Spleen (tissue), 11 donors: ENCODE results near the gene SRP68. TPM values are rescaled to one million over a fixed set of nuclear protein-coding genes. Genes with fewer than 3 reads are reported as not detected.
"Not testable (repeated sequence)": the region's sequence is repeated elsewhere in the genome, so short reads cannot be mapped to it uniquely, and the experiment has no call there.

ENCODE experiments used
- DNase-seq: peaks from one replicate; pipeline ENCODE4 v3.0.0-alpha.2; 2020
- H3K27ac ChIP-seq, 8 donors: fragments of 200-600 bp; sonication (generic) in 7 of 8; 1 replicate in 4 of 8; 2 replicates in 4 of 8; pipeline versions ENCODE4 v1.5.0 to v1.8.0; 2016 to 2021; ENCODE audit warnings: inconsistent platforms in 4 of 8, mild to moderate bottlenecking in 4 of 8, moderate library complexity in 1 of 8
- H3K27me3 ChIP-seq, 7 donors: fragments of 200-600 bp; sonication (generic) in 6 of 7; replicated peaks in 1 of 7; 1 replicate in 4 of 7; 2 replicates in 3 of 7; pipeline versions ENCODE4 v1.5.0 to v1.8.0; 2016 to 2021; ENCODE audit warnings: inconsistent platforms in 3 of 7, mild to moderate bottlenecking in 1 of 7
- H3K36me3 ChIP-seq, 6 donors: fragments of 200-600 bp; sonication (generic) in 5 of 6; 1 replicate in 4 of 6; 2 replicates in 2 of 6; pipeline versions ENCODE4 v1.5.0 to v1.8.0; 2016 to 2021; ENCODE audit warnings: inconsistent platforms in 2 of 6
- H3K4me1 ChIP-seq, 6 donors: fragments of 200-600 bp; sonication (generic) in 5 of 6; 1 replicate in 3 of 6; 2 replicates in 3 of 6; pipeline versions ENCODE4 v1.5.0 to v1.8.0; 2016 to 2021; ENCODE audit warnings: inconsistent platforms in 3 of 6
- H3K4me3 ChIP-seq, 8 donors: fragments of 200-600 bp; sonication (generic) in 7 of 8; 1 replicate in 4 of 8; 2 replicates in 4 of 8; pipeline versions ENCODE4 v1.5.0 to v1.8.0; 2016 to 2021; ENCODE audit warnings: inconsistent platforms in 4 of 8, mild to moderate bottlenecking in 4 of 8, moderate library complexity in 2 of 8
- H3K9me3 ChIP-seq, 8 donors: fragments of 200-600 bp; sonication (generic) in 7 of 8; 1 replicate in 4 of 8; 2 replicates in 4 of 8; pipeline versions ENCODE4 v1.5.0 to v1.8.0; 2016 to 2021; ENCODE audit warnings: inconsistent platforms in 4 of 8
- POLR2A ChIP-seq, 3 donors: fragments of 450-650 bp; IDR thresholded peaks; one replicate each; pipeline ENCODE4 v1.5.1; 2017; ENCODE audit warnings: antibody characterized with exemption in 3 of 3, mild to moderate bottlenecking in 1 of 3
- POLR2AphosphoS5 ChIP-seq, 3 donors: sonication (generic); formaldehyde crosslinking; IDR thresholded peaks; one replicate each; pipeline ENCODE4 v1.5.1; 2017; ENCODE audit warnings: antibody characterized with exemption in 3 of 3
- WGBS, 5 donors: extraction: QIAGEN DNeasy Blood & Tissue Kit in 3 of 5; methylation state at CpG; one replicate each; pipeline versions ENCODE4 v1.1.5 to v1.1.7; 2013 to 2018; 5-methylcytosine and 5-hydroxymethylcytosine counted together
- intact Hi-C: fragments of 100-400 bp; cut with DNase I; formaldehyde crosslinking; loops from one replicate; pipeline ENCODE4 v1.15.0; 2023; ENCODE audit warnings: low total_unique reads
- polyA plus RNA-seq, 3 donors: library from polyadenylated mRNA; stranded (reverse); fragments of 200-250 nt; gene quantifications; one replicate each; pipeline ENCODE4 v1.2.1, GENCODE V29; 2013
- total RNA-seq, 7 donors: library from RNA; depleted of rRNA in 3 of 7; stranded (reverse); fragments of >200 nt in 3 of 7; fragmentation: NEBNext Ultra II Directional in 4 of 7; extraction: Animal tissue kit (Norgen Biotek cat#: 25700) in 4 of 7; gene quantifications; one replicate each; pipeline versions ENCODE4 v1.1.0 to v1.2.1, GENCODE V29; 2016 to 2021
- TF ChIP-seq, protein P1 (sequence below), 11 experiments: fragments of 200-600 bp in 7 of 11; fragments of 450-650 bp in 4 of 11; sonication (generic) in 4 of 11; IDR thresholded peaks in 8 of 11; conservative IDR thresholded peaks in 3 of 11; 1 replicate in 7 of 11; 2 replicates in 4 of 11; pipeline versions ENCODE4 v1.4.0 to v1.8.0; 2016 to 2021; ENCODE audit warnings: antibody characterized with exemption in 11 of 11, inconsistent platforms in 4 of 11, mild to moderate bottlenecking in 1 of 11
- donor health status: healthy with polysubstance abuse.
- donor health status: DM: no; HTN: no; CAD: no; lungs with moderate emphysema.
- donor health status: DM: no; HTN: no; CAD: no.
- donor health status: Bipolar disorder and iron deficiency.
- donor health status: healthy.
- donor health status: DM: no; HTN: no; CAD: no.
- donor health status: DM: yes; HTN: yes; CAD: no.

SRP68 gene
- total and polyA plus RNA-seq, 10 donors = 24.5 to 62.0 (median 49.4) TPM

DNA sequence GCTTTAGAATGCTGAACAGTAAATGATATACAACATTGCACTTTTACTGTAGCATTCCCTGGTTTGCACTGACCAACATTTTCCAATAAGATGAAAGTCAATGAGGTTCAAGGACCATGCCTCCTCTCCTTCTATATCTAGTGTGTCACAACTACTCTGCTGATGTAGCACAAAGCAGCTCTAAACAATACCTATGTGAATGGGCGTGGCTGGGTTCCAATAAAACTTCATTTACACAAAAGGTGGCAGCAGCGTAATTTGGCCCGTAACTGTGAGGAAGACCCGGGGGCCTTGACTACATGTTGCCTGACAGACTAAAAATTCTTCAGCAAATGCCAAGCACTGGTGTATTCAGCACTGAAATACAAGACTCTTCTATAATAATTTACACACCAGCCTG is 6.5 kb downstream of the SRP68 start:
- DNase-seq = no peak

DNA sequence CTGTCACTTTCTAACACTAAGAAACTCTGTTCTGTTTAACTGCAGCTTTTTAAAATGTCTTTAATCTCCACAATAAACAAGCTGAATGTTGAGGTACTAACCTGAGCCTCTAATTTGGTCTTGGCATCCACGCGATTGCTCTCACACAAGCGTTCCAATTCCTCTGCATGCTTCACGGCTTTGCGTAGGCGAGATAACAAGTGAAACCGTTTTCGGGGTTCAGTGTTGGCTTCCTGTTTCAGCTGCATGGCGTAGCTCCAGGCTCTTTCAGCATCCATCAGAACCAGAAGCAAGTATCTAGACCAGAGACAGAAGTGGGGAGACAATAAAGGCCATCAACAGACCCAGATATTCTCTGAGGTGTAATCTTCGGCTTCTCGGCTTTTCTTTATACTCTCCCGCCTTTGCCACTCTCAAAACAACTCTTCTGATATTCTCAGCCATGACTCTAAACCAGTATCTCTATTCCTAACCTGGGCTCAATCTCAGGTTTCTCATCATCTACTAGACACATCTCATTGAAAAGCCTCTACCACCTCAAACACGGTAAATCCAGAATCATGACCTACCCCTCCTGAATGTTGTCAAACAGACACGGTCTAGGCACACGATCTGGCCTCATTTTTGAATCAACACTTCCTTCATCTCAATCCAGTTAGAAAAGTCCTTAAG is 8.3 kb downstream of the SRP68 start:
- TF ChIP-seq, protein P1, sequence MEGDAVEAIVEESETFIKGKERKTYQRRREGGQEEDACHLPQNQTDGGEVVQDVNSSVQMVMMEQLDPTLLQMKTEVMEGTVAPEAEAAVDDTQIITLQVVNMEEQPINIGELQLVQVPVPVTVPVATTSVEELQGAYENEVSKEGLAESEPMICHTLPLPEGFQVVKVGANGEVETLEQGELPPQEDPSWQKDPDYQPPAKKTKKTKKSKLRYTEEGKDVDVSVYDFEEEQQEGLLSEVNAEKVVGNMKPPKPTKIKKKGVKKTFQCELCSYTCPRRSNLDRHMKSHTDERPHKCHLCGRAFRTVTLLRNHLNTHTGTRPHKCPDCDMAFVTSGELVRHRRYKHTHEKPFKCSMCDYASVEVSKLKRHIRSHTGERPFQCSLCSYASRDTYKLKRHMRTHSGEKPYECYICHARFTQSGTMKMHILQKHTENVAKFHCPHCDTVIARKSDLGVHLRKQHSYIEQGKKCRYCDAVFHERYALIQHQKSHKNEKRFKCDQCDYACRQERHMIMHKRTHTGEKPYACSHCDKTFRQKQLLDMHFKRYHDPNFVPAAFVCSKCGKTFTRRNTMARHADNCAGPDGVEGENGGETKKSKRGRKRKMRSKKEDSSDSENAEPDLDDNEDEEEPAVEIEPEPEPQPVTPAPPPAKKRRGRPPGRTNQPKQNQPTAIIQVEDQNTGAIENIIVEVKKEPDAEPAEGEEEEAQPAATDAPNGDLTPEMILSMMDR (IDR thresholded peaks at IDR 0.05 in 8 of 11, conservative IDR thresholded peaks at IDR 0.05 in 3 of 11) = no peak
- TF ChIP-seq POLR2AphosphoS5 (IDR thresholded peaks at IDR 0.05) (no peak), POLR2A (IDR thresholded peaks at IDR 0.05) (no peak)
- H3K27ac ChIP-seq = peak overlapping the region in 4 of 8 donors; percentile 1 to 28 (median 21)
- no peaks in the 10 kb centered on the region for H3K27me3 ChIP-seq
- 71 to 84% (median 76%) methylated on average over 15 of the region's 15 CpGs for WGBS, 5 donors
- no peaks in the 10 kb centered on the region for H3K9me3 ChIP-seq
- no peak for DNase-seq
- H3K36me3 ChIP-seq = peaks cover 9 to 97% (median 93%) of the 10 kb centered on the region in 6 donors
- H3K4me1 ChIP-seq = peaks cover 0 to 23% (median 1%) of the 10 kb centered on the region in 6 donors
- intact Hi-C loops = no loop called here
- H3K4me3 ChIP-seq = no peak overlapping the region

More for the DNA sequence above, 6.5 kb downstream of the SRP68 start:
- no peak overlapping the region for H3K4me3 ChIP-seq
- H3K36me3 ChIP-seq = peaks cover 2 to 94% (median 79%) of the 10 kb centered on the region in 6 donors
- no peaks in the 10 kb centered on the region for H3K9me3 ChIP-seq
- H3K4me1 ChIP-seq = peaks cover 8 to 41% (median 17%) of the 10 kb centered on the region in 6 donors
- no peaks in the 10 kb centered on the region for H3K27me3 ChIP-seq
- H3K27ac ChIP-seq = no peak overlapping the region
- 90 to 96% (median 95%) methylated on average over 4 of the region's 4 CpGs for WGBS, 5 donors
- TF ChIP-seq, protein P1 (IDR thresholded peaks at IDR 0.05 in 8 of 11, conservative IDR thresholded peaks at IDR 0.05 in 3 of 11) = no peak
- TF ChIP-seq POLR2A (IDR thresholded peaks at IDR 0.05) = no peak
- TF ChIP-seq POLR2AphosphoS5 (IDR thresholded peaks at IDR 0.05) = no peak
- intact Hi-C loops = no loop called here

DNA sequence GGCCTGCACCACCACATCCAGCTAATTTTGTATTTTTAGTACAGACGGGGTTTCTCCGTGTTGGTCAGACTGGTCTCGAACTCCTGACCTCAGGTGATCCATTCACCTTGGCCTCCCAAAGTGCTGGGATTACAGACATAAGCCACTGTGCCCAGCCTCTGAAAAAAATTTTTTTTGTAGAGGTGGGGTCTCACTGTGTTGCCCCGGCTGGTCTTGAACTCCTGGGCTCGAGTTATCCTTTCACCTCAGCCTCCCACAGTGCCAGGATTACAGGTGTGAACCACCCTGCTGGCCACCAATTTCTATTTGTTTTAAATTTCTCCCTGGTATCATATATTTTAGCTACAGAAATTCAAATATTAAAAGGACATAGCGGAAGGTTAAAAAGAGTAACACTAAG is 14.1 kb downstream of the SRP68 start:
- peaks cover 14 to 97% (median 95%) of the 10 kb centered on the region in 6 donors for H3K36me3 ChIP-seq
- H3K27ac ChIP-seq, intact Hi-C loops, H3K27me3 ChIP-seq, H3K9me3 ChIP-seq, H3K4me3 ChIP-seq, DNase-seq: not testable (repeated sequence)
- peaks cover 0 to 13% (median under 1%) of the 10 kb centered on the region in 6 donors for H3K4me1 ChIP-seq
- 88 to 97% (median 90%) methylated on average over 6 of the region's 6 CpGs for WGBS, 5 donors

DNA sequence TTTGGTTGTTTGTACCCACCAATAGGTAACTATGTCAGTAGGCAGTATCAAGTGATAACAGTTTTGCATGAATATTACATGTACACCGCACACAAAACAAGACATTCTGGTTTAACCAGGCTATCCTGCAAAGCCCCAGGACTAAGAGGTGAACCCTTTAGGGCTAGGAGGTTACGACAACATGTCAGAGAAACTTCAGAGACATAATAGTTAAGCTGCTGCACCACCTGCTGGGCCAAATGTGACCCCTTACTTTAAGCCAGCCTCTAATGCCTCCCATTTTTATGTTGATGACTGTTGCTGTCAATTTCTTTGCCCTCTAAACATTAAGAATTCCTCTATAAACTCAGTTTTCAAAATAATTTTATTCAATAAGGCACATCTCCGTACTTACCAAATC is 15.4 kb downstream of the SRP68 start:
- peaks cover 14 to 100% (median 96%) of the 10 kb centered on the region in 6 donors for H3K36me3 ChIP-seq
- H3K27me3 ChIP-seq = no peaks in the 10 kb centered on the region
- no peak overlapping the region for H3K4me3 ChIP-seq
- WGBS, 5 donors = 93 to 98% (median 97%) methylated on average over 3 of the region's 3 CpGs
- no peaks in the 10 kb centered on the region for H3K9me3 ChIP-seq
- DNase-seq = no peak
- TF ChIP-seq POLR2A (IDR thresholded peaks at IDR 0.05) (no peak), POLR2AphosphoS5 (IDR thresholded peaks at IDR 0.05) (no peak)
- TF ChIP-seq, protein P1 (IDR thresholded peaks at IDR 0.05 in 8 of 11, conservative IDR thresholded peaks at IDR 0.05 in 3 of 11) = no peak
- H3K4me1 ChIP-seq = peaks cover 0 to 8% (median 3%) of the 10 kb centered on the region in 6 donors
- intact Hi-C loops = no loop called here
- no peak overlapping the region for H3K27ac ChIP-seq
